Trophoblast cell (in vitro differentiated cells and primary cell): ENCODE data around the gene SMPD3.

Source experiments
- DNase-seq, 2 donors: peaks; one replicate each; pipeline ENCODE4 v3.0.0-alpha.2; 2016
- H2AFZ ChIP-seq: 2 replicates; pipeline ENCODE4 v1.6.1; 2013; ENCODE audit warnings: low read length, moderate library complexity, mild to moderate bottlenecking; ENCODE audit not compliant: insufficient read depth, poor library complexity
- H2AK5ac ChIP-seq: 2 replicates; pipeline ENCODE4 v1.6.1; 2013; ENCODE audit warnings: mild to moderate bottlenecking, low read length
- H2BK120ac ChIP-seq: 2 replicates; pipeline ENCODE4 v1.6.1; 2013; ENCODE audit warnings: low read length, mild to moderate bottlenecking, moderate library complexity; ENCODE audit not compliant: insufficient read depth, poor library complexity
- H2BK12ac ChIP-seq: 2 replicates; pipeline ENCODE4 v1.6.1; 2013; ENCODE audit warnings: mild to moderate bottlenecking, low read length, moderate library complexity
- H2BK5ac ChIP-seq: 2 replicates; pipeline ENCODE4 v1.6.1; 2013; ENCODE audit warnings: low read length, low read depth, moderate library complexity, mild to moderate bottlenecking; ENCODE audit not compliant: poor library complexity
- H3K14ac ChIP-seq: 2 replicates; pipeline ENCODE4 v1.6.1; 2013; ENCODE audit warnings: mild to moderate bottlenecking, low read length
- H3K18ac ChIP-seq: 2 replicates; pipeline ENCODE4 v1.6.1; 2013; ENCODE audit warnings: mild to moderate bottlenecking, low read length
- H3K23ac ChIP-seq: 2 replicates; pipeline ENCODE4 v1.6.1; 2013; ENCODE audit warnings: low read length
- H3K27ac ChIP-seq: 2 replicates; pipeline ENCODE4 v1.5.1; 2013; ENCODE audit warnings: low read depth, mild to moderate bottlenecking, inconsistent platforms, low read length, moderate library complexity
- H3K27me3 ChIP-seq: 2 replicates; pipeline ENCODE4 v1.6.1; 2013; ENCODE audit warnings: inconsistent platforms, mild to moderate bottlenecking, low read length, moderate library complexity; ENCODE audit not compliant: insufficient read depth
- H3K36me3 ChIP-seq, 2 experiments: 1 replicate in 1 of 2; 2 replicates in 1 of 2; pipeline ENCODE4 v1.6.1; 2013; ENCODE audit warnings: low read length in 2 of 2, mild to moderate bottlenecking in 2 of 2, moderate library complexity in 1 of 2; ENCODE audit not compliant: insufficient read depth in 2 of 2, control insufficient read depth in 1 of 2
- H3K4ac ChIP-seq: 2 replicates; pipeline ENCODE4 v1.6.1; 2013; ENCODE audit warnings: low read depth, mild to moderate bottlenecking, low read length, moderate library complexity
- H3K4me1 ChIP-seq, 2 experiments: 1 replicate in 1 of 2; 2 replicates in 1 of 2; pipeline ENCODE4 v1.6.1; 2013; ENCODE audit warnings: low read length in 2 of 2, mild to moderate bottlenecking in 2 of 2, moderate library complexity in 1 of 2; ENCODE audit not compliant: insufficient read depth in 2 of 2, control insufficient read depth in 1 of 2
- H3K4me2 ChIP-seq: 2 replicates; pipeline ENCODE4 v1.6.1; 2013; ENCODE audit warnings: inconsistent platforms, mild to moderate bottlenecking, low read length, moderate library complexity
- H3K4me3 ChIP-seq: 2 replicates; pipeline ENCODE4 v1.5.1; 2013; ENCODE audit warnings: mild to moderate bottlenecking, low read depth, low read length, inconsistent platforms
- H3K79me1 ChIP-seq: one replicate; pipeline ENCODE4 v1.6.1; 2013; ENCODE audit warnings: low read length
- H3K79me2 ChIP-seq: 2 replicates; pipeline ENCODE4 v1.6.1; 2013; ENCODE audit warnings: low read length, mild to moderate bottlenecking; ENCODE audit not compliant: control insufficient read depth, insufficient read depth, poor library complexity
- H3K9ac ChIP-seq: 2 replicates; pipeline ENCODE4 v1.6.1; 2013; ENCODE audit warnings: mild to moderate bottlenecking, low read length
- H3K9me3 ChIP-seq: 2 replicates; pipeline ENCODE4 v1.6.1; 2013; ENCODE audit warnings: low read depth, mild to moderate bottlenecking, control low read depth, inconsistent platforms, low read length; ENCODE audit not compliant: insufficient read depth
- H4K12ac ChIP-seq: 2 replicates; pipeline ENCODE4 v1.6.1; 2013; ENCODE audit warnings: low read depth, mild to moderate bottlenecking, low read length, moderate library complexity
- H4K8ac ChIP-seq: 2 replicates; pipeline ENCODE4 v1.6.1; 2013; ENCODE audit warnings: low read depth, mild to moderate bottlenecking, low read length, moderate library complexity
- H4K91ac ChIP-seq: one replicate; pipeline ENCODE4 v1.6.1; 2013; ENCODE audit warnings: low read depth, mild to moderate bottlenecking, low read length, moderate library complexity
- WGBS: extraction: QIAGEN DNeasy Blood & Tissue Kit; methylation state at CpG from one replicate; pipeline ENCODE4 v1.1.7; 2013; ENCODE audit warnings: missing lambda C conversion rate; ENCODE audit not compliant: insufficient read length, insufficient coverage; ENCODE audit errors: extremely low coverage; 5-methylcytosine and 5-hydroxymethylcytosine counted together

Gene SMPD3

DNA sequence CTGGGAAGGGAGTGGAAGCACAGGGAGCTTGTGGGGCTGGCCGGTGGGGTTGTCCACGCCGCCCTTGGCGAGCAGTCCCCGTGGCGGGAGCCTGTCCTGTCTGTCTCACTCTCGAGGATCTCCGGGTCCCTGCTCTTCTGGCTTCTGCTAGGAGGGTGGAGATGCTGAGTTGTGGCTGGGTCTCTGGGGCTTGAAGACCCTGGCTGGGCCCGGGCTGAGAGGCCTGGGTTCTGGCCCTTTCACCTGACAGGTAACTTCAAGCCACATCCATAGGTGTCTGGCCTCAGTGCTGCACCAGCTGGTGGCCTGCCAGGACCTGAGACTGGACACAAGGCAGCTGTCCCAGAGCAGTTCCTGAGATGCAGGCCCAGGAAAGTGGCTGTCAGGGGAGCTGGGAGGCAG is 90.8 kb downstream of the SMPD3 start:
- Histone ChIP-seq H2BK120ac (no peak overlapping the region), H3K9me3 (peaks cover 5% of the 10 kb centered on the region), H3K79me2 (no peaks in the 10 kb centered on the region), H3K4me1 (peaks cover 4 to 5% of the 10 kb centered on the region in 2 experiments), H4K91ac (no peak overlapping the region), H3K79me1 (no peaks in the 10 kb centered on the region), H2BK12ac (no peak overlapping the region), H3K4me3 (no peak overlapping the region), H2BK5ac (no peak overlapping the region), H4K8ac (no peak overlapping the region), H3K4ac (no peak overlapping the region), H3K14ac (no peak overlapping the region), H4K12ac (no peak overlapping the region), H3K18ac (no peak overlapping the region), H3K27me3 (no peaks in the 10 kb centered on the region), H2AK5ac (no peak overlapping the region), H3K27ac (no peak overlapping the region), H3K9ac (no peak overlapping the region), H3K23ac (no peak overlapping the region), H3K36me3 (peaks cover 54 to 56% of the 10 kb centered on the region in 2 experiments), H2AFZ (no peak overlapping the region), H3K4me2 (no peak overlapping the region)
- DNase-seq, result no peak
- WGBS, result no CpG with 5 or more reads among the region's 9 CpGs

DNA sequence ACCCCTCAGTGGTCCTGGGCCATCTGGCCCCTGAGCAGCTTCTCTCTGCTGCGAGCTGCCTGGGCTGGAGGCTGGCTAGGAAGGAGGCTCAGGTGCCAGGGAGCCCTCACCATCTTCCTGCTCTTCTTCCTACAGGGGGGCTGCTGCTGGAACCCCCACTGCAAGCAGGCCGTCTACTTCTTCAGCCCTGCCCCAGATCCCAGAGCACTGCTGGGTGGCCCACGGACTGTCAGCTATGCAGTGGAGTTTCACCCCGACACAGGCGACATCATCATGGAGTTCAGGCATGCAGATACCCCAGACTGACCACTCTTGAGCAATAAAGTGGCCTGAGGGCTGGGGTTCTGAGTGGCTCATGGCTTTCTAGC is 91.4 kb downstream of the SMPD3 start:
- no peak overlapping the region for H3K14ac ChIP-seq
- H3K4me3 ChIP-seq, result no peak overlapping the region
- peaks cover 5% of the 10 kb centered on the region for H3K9me3 ChIP-seq
- H2BK120ac ChIP-seq, result no peak overlapping the region
- no peak for DNase-seq
- H3K9ac ChIP-seq, result no peak overlapping the region
- H3K4me1 ChIP-seq, result peaks cover 7 to 8% of the 10 kb centered on the region in 2 experiments
- no peak overlapping the region for H2AK5ac ChIP-seq
- H3K23ac ChIP-seq, result no peak overlapping the region
- H2BK5ac ChIP-seq, result no peak overlapping the region
- H4K91ac ChIP-seq, result no peak overlapping the region
- H3K27ac ChIP-seq, result no peak overlapping the region
- no peak overlapping the region for H4K8ac ChIP-seq
- H3K18ac ChIP-seq, result no peak overlapping the region
- no peaks in the 10 kb centered on the region for H3K27me3 ChIP-seq
- no peaks in the 10 kb centered on the region for H3K79me2 ChIP-seq
- no peak overlapping the region for H2AFZ ChIP-seq
- peaks cover 57 to 58% of the 10 kb centered on the region in 2 experiments for H3K36me3 ChIP-seq
- no peak overlapping the region for H4K12ac ChIP-seq
- no peak overlapping the region for H2BK12ac ChIP-seq
- no peak overlapping the region for H3K4ac ChIP-seq
- H3K79me1 ChIP-seq, result peaks cover 3% of the 10 kb centered on the region
- WGBS, result no CpG with 5 or more reads among the region's 5 CpGs
- no peak overlapping the region for H3K4me2 ChIP-seq

DNA sequence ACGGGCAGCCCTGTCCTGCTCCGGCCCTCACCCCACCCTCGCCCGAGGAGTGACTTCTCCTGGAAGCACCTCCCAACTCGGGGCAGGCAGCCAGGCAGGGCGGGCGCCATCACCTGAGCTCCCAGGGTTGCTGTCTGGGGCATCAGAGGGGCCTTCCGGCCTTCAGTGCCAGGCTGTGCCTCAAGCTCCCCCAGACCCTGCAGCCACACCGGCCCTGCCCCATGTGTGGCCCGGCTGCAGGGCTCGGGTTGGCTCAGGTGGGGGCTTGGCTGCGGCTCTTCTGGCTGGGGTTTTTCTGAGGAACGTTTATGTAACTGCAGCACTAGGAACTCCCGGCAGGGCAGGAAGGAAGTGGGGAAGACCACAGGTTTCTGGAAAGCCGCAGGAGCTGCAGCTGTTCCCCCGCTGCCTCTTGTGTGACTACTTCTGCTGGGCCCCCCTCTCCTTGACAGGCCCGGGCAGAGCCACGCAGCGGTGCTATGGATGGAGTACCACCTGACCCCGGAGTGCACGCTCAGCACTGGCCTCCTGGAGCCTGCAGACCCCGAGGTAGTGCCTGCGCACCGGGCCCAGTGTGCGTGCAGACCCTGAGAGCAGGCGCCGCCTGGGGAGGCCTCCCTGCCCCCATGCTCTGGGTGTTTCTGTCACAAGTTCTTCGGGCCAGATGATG is 91.9 kb downstream of the SMPD3 start:
- Histone ChIP-seq H3K27ac (no peak overlapping the region), H3K79me2 (no peaks in the 10 kb centered on the region), H4K91ac (no peak overlapping the region), H3K79me1 (peaks cover 3% of the 10 kb centered on the region), H2BK120ac (no peak overlapping the region), H3K27me3 (no peaks in the 10 kb centered on the region), H3K9me3 (peaks cover 5% of the 10 kb centered on the region), H3K18ac (no peak overlapping the region), H3K9ac (no peak overlapping the region), H2AK5ac (no peak overlapping the region), H4K8ac (no peak overlapping the region), H3K14ac (no peak overlapping the region), H2AFZ (no peak overlapping the region), H3K4me2 (no peak overlapping the region), H3K4me1 (peaks cover 11 to 12% of the 10 kb centered on the region in 2 experiments), H3K36me3 (peaks cover 58 to 59% of the 10 kb centered on the region in 2 experiments), H3K4me3 (no peak overlapping the region), H4K12ac (no peak overlapping the region), H3K4ac (no peak overlapping the region), H2BK5ac (no peak overlapping the region), H3K23ac (no peak overlapping the region), H2BK12ac (no peak overlapping the region)
- no peak for DNase-seq
- WGBS, result no CpG with 5 or more reads among the region's 28 CpGs

DNA sequence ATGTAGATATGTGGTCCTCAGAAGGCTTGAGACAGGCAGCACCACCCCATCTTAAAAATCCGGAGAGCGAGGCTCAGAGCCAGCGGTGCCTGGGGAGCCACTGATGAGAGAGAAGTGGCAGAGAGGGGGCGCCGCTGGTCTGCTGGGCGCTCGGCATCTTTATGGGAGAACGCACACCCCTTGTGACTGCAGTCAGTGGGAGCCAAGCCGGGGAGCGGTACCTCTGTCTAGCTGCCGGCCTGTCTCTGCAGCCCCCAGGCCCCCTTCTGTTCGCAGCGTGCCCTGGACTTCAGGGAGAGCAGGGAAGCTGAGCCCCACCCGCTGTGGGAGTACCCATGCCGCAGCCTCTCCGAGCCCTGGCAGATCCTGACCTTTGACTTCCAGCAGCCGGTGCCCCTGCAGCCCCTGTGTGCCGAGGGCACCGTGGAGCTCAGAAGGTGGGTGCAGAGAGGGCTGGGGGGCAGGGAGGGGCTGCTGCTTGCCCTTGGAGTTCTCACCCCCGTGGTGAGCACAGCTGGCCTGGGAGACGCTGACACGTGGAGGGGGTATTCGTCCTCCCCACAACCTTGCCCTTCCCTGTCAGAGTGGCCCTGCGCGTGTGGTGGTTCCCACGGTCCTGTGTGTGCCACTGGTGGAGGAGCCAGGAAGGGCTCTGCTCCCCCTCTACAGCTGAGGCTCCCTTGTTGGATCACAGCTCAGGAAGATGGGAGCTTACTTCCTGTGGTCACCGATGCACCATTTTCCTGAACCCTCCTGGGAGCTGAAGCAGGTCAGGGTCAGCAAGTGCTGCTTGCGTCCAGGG is 92.7 kb downstream of the SMPD3 start:
- Histone ChIP-seq H3K9ac (no peak overlapping the region), H3K4me2 (no peak overlapping the region), H3K79me1 (peaks cover 3% of the 10 kb centered on the region), H4K12ac (no peak overlapping the region), H2BK12ac (no peak overlapping the region), H3K79me2 (no peaks in the 10 kb centered on the region), H3K18ac (no peak overlapping the region), H3K36me3 (peaks cover 58 to 63% of the 10 kb centered on the region in 2 experiments), H3K27ac (no peak overlapping the region), H2BK120ac (no peak overlapping the region), H2BK5ac (no peak overlapping the region), H2AFZ (no peak overlapping the region), H3K4me1 (peaks cover 13 to 16% of the 10 kb centered on the region in 2 experiments), H4K91ac (no peak overlapping the region), H4K8ac (no peak overlapping the region), H3K14ac (no peak overlapping the region), H3K9me3 (peaks cover 3% of the 10 kb centered on the region), H3K23ac (no peak overlapping the region), H2AK5ac (no peak overlapping the region), H3K4me3 (no peak overlapping the region), H3K27me3 (no peaks in the 10 kb centered on the region), H3K4ac (no peak overlapping the region)
- no CpG with 5 or more reads among the region's 28 CpGs for WGBS
- no peak for DNase-seq
